Uterus (tissue), 4 donors: Measurements from ENCODE around the gene OTOL1. TPM values are rescaled to one million over a fixed set of nuclear protein-coding genes. Genes with fewer than 3 reads are reported as not detected.
"Not testable (repeated sequence)": the region's sequence is repeated elsewhere in the genome, so short reads cannot be mapped to it uniquely, and the experiment has no call there.

Source experiments
- DNase-seq, 2 donors: peaks; one replicate each; pipeline ENCODE4 v3.0.0-alpha.2; 2019 to 2020
- H3K27ac ChIP-seq, 2 donors: fragments of 200-600 bp; sonication (generic); 1 replicate in 1 of 2; 2 replicates in 1 of 2; pipeline ENCODE4 v1.5.1; 2016 to 2018
- H3K27me3 ChIP-seq, 2 donors: fragments of 200-600 bp; sonication (generic); one replicate each; pipeline ENCODE4 v1.5.1; 2018 to 2019; ENCODE audit warnings: control low read depth in 1 of 2
- H3K36me3 ChIP-seq, 2 donors: fragments of 200-600 bp; sonication (generic); one replicate each; pipeline ENCODE4 v1.5.1; 2019; ENCODE audit warnings: control low read depth in 1 of 2
- H3K4me1 ChIP-seq, 2 donors: fragments of 200-600 bp; sonication (generic); one replicate each; pipeline ENCODE4 v1.5.1; 2018 to 2019; ENCODE audit warnings: control low read depth in 1 of 2
- H3K4me3 ChIP-seq, 2 donors: fragments of 200-600 bp; sonication (generic); 1 replicate in 1 of 2; 2 replicates in 1 of 2; pipeline ENCODE4 v1.5.1; 2018 to 2019; ENCODE audit warnings: mild to moderate bottlenecking in 1 of 2
- H3K9me3 ChIP-seq, 2 donors: fragments of 200-600 bp; sonication (generic); one replicate each; pipeline ENCODE4 v1.5.1; 2019; ENCODE audit warnings: control low read depth in 1 of 2
- CTCF ChIP-seq, 4 experiments: fragments of 200-600 bp in 2 of 4; fragments of 450-650 bp in 2 of 4; sonication (generic) in 2 of 4; IDR thresholded peaks; one replicate each; pipeline ENCODE4 v1.5.1; 2016 to 2019; ENCODE audit warnings: antibody characterized with exemption in 4 of 4, mild to moderate bottlenecking in 2 of 4, moderate library complexity in 1 of 4
- POLR2A ChIP-seq, 2 donors: fragments of 450-650 bp; IDR thresholded peaks; one replicate each; pipeline ENCODE4 v1.6.1; 2016; ENCODE audit warnings: antibody characterized with exemption in 2 of 2, mild to moderate bottlenecking in 1 of 2, moderate library complexity in 1 of 2
- intact Hi-C: fragments of 100-400 bp; cut with DNase I; formaldehyde crosslinking; loops from one replicate; pipeline ENCODE4 v1.15.1; 2023; ENCODE audit warnings: low total_unique reads
- total RNA-seq, 4 donors: library from RNA; depleted of rRNA in 3 of 4; stranded (reverse); fragments of >200 nt in 3 of 4; gene quantifications; one replicate each; pipeline versions ENCODE4 v1.1.0 to v1.2.4, GENCODE V29; 2014 to 2023
- donor health status: DM: yes; HTN: yes; CAD: no.

The OTOL1 gene
- total RNA-seq, 4 donors from 2014 or later = not detected

GRCh38 chr3:161475905-161476304, 20.7 kb upstream of the OTOL1 start:
- H3K4me3 ChIP-seq = no peak overlapping the region
- no peaks in the 10 kb centered on the region for H3K4me1 ChIP-seq
- TF ChIP-seq POLR2A (IDR thresholded peaks at IDR 0.05) = no peak
- TF ChIP-seq CTCF (IDR thresholded peaks at IDR 0.05) = no peak
- no peak overlapping the region for H3K27ac ChIP-seq
- H3K27me3 ChIP-seq = no peaks in the 10 kb centered on the region
- DNase-seq = no peak
- no peaks in the 10 kb centered on the region for H3K36me3 ChIP-seq
- intact Hi-C loops = no loop called here
- no peaks in the 10 kb centered on the region for H3K9me3 ChIP-seq

GRCh38 chr3:161484226-161484625, 12.4 kb upstream of the OTOL1 start:
- Histone ChIP-seq H3K36me3 (no peaks in the 10 kb centered on the region), H3K9me3 (no peaks in the 10 kb centered on the region)

GRCh38 chr3:161488284-161488683, 8.3 kb upstream of the OTOL1 start:
- H3K36me3 ChIP-seq, DNase-seq, H3K27me3 ChIP-seq, H3K4me3 ChIP-seq, intact Hi-C loops, H3K4me1 ChIP-seq, H3K9me3 ChIP-seq, H3K27ac ChIP-seq: not testable (repeated sequence)

More at GRCh38 chr3:161484226-161484625, 12.4 kb upstream of the OTOL1 start:
- Histone ChIP-seq H3K27me3 (no peaks in the 10 kb centered on the region), H3K4me1 (no peaks in the 10 kb centered on the region), H3K27ac (no peak overlapping the region), H3K4me3 (no peak overlapping the region)
- no peak for DNase-seq
- intact Hi-C loops = no loop called here
- TF ChIP-seq CTCF (IDR thresholded peaks at IDR 0.05) (no peak), POLR2A (IDR thresholded peaks at IDR 0.05) (no peak)

GRCh38 chr3:161489395-161489794, 7.2 kb upstream of the OTOL1 start:
- no peak for DNase-seq
- Histone ChIP-seq H3K27me3 (no peaks in the 10 kb centered on the region), H3K4me3 (no peak overlapping the region), H3K4me1 (no peaks in the 10 kb centered on the region), H3K27ac (no peak overlapping the region), H3K36me3 (no peaks in the 10 kb centered on the region), H3K9me3 (no peaks in the 10 kb centered on the region)
- intact Hi-C loops = no loop called here
- TF ChIP-seq POLR2A (IDR thresholded peaks at IDR 0.05) (no peak), CTCF (IDR thresholded peaks at IDR 0.05) (no peak)

- H3K27me3 ChIP-seq, H3K4me3 ChIP-seq, DNase-seq, H3K4me1 ChIP-seq, intact Hi-C loops, H3K36me3 ChIP-seq, H3K9me3 ChIP-seq, H3K27ac ChIP-seq: not testable (repeated sequence)
Observed at GRCh38 chr3:161490845-161491244, 5.8 kb upstream of the OTOL1 start.

GRCh38 chr3:161498259-161498921, 1.8 kb downstream of the OTOL1 start:
- Histone ChIP-seq H3K4me3 (no peak overlapping the region), H3K9me3 (no peaks in the 10 kb centered on the region), H3K36me3 (no peaks in the 10 kb centered on the region), H3K4me1 (no peaks in the 10 kb centered on the region), H3K27me3 (no peaks in the 10 kb centered on the region), H3K27ac (no peak overlapping the region)
- TF ChIP-seq CTCF (IDR thresholded peaks at IDR 0.05) = no peak
- no peak for DNase-seq
- intact Hi-C loops = no loop called here
